ENCODE data around the gene ATP8B4. TPM values are rescaled to one million over a fixed set of nuclear protein-coding genes. Genes with fewer than 3 reads are reported as not detected.
A peak's percentile ranks its signal among the peaks of the same experiment; 100 is the strongest.

ATP8B4 gene
- total and polyA plus RNA-seq, 7 donors: 1.2 to 11.1 (median 4.9) TPM

DNA sequence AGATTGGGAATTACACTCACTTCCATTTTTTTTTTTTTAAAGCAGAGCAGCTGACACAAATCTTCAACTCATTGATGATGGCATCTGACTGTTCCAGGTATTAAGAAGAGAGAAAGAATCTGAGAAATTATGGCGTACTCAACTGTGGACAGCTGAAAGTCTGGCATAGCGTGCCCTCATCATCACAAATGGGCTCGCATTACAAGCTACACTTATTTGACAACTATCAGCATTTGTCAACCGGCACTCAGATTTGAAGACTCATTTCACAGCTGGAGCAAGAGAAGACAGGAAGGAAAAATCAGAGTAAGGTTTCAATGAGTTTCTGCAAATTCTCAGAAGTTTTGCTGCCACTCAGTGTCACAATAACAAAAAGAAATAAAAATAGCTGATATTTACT, 235.9 kb downstream of the ATP8B4 start:
- H3K9me3 ChIP-seq: no peaks in the 10 kb centered on the region
- intact Hi-C loops (cut with DNase I): no loop called here
- H3K4me3 ChIP-seq: no peak overlapping the region
- TF ChIP-seq POLR2AphosphoS5 (IDR thresholded peaks at IDR 0.05) (no peak), POLR2A (IDR thresholded peaks at IDR 0.05) (no peak), EP300 (IDR thresholded peaks at IDR 0.05) (no peak)
- TF ChIP-seq, protein P1, sequence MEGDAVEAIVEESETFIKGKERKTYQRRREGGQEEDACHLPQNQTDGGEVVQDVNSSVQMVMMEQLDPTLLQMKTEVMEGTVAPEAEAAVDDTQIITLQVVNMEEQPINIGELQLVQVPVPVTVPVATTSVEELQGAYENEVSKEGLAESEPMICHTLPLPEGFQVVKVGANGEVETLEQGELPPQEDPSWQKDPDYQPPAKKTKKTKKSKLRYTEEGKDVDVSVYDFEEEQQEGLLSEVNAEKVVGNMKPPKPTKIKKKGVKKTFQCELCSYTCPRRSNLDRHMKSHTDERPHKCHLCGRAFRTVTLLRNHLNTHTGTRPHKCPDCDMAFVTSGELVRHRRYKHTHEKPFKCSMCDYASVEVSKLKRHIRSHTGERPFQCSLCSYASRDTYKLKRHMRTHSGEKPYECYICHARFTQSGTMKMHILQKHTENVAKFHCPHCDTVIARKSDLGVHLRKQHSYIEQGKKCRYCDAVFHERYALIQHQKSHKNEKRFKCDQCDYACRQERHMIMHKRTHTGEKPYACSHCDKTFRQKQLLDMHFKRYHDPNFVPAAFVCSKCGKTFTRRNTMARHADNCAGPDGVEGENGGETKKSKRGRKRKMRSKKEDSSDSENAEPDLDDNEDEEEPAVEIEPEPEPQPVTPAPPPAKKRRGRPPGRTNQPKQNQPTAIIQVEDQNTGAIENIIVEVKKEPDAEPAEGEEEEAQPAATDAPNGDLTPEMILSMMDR (IDR thresholded peaks at IDR 0.05): no peak
- no peak for DNase-seq
- H3K4me1 ChIP-seq: peaks cover 0 to 33% (median 30%) of the 10 kb centered on the region in 4 donors
- H3K27me3 ChIP-seq: no peaks in the 10 kb centered on the region
- 93 to 95% methylated on average over 4 of the region's 4 CpGs for WGBS, 2 donors
- no peaks in the 10 kb centered on the region for H3K36me3 ChIP-seq
- no peak overlapping the region for H3K27ac ChIP-seq

DNA sequence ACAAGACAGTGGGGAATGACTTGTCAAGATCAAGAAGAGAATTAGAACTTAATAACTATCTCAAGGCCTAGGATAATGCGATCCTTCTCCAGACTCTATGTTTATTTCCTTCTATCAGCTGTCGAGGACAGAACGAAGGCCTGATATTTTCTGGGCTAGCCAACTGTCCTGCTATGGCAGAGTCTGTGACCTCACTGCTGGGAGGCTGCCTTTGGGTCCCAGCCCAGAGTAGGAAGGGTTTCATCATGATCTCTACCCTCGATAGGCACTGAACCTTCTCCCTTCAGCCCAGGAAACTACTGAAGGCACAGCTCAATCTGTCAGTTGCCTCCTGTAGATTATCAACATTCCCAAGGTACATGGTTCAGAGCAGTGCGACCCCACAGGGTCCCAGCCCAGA, 237.2 kb downstream of the ATP8B4 start:
- H3K27ac ChIP-seq: no peak overlapping the region
- intact Hi-C loops (cut with DNase I): no loop called here
- H3K36me3 ChIP-seq: no peaks in the 10 kb centered on the region
- 92 to 93% methylated on average over 5 of the region's 5 CpGs for WGBS, 2 donors
- DNase-seq: no peak
- peaks cover 0 to 33% (median 30%) of the 10 kb centered on the region in 4 donors for H3K4me1 ChIP-seq
- H3K27me3 ChIP-seq: no peaks in the 10 kb centered on the region
- TF ChIP-seq EP300 (IDR thresholded peaks at IDR 0.05) (no peak), POLR2A (IDR thresholded peaks at IDR 0.05) (no peak), POLR2AphosphoS5 (IDR thresholded peaks at IDR 0.05) (no peak)
- TF ChIP-seq, protein P1 (IDR thresholded peaks at IDR 0.05): no peak
- H3K9me3 ChIP-seq: no peaks in the 10 kb centered on the region
- H3K4me3 ChIP-seq: no peak overlapping the region

DNA sequence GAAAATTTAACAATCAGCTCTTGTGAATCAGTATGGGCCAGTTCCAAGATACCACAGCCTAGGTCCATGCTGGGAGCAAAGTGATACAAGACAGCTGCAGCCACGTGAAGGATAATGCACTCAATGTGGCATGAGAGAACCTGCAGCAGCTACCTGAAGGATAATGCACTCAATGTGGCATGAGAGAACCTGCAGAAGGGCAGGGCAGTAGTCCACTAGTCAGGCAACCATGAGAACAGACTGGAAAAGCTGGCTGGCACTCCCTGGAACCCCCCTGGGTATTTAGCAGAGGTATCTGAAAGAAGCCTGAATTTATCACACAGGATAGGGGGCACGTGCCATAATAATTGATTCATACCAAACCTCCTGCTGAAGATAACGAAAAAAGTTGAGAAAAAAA, 237.6 kb downstream of the ATP8B4 start:
- H3K36me3 ChIP-seq: no peaks in the 10 kb centered on the region
- intact Hi-C loops (cut with DNase I): no loop called here
- no peaks in the 10 kb centered on the region for H3K27me3 ChIP-seq
- H3K9me3 ChIP-seq: no peaks in the 10 kb centered on the region
- no peak overlapping the region for H3K27ac ChIP-seq
- no peak overlapping the region for H3K4me3 ChIP-seq
- DNase-seq: no peak
- 88 to 94% methylated on average over 3 of the region's 3 CpGs for WGBS, 2 donors
- TF ChIP-seq EP300 (IDR thresholded peaks at IDR 0.05): no peak
- no peak for TF ChIP-seq POLR2A (IDR thresholded peaks at IDR 0.05)
- TF ChIP-seq POLR2AphosphoS5 (IDR thresholded peaks at IDR 0.05): no peak
- TF ChIP-seq, protein P1 (IDR thresholded peaks at IDR 0.05): no peak
- H3K4me1 ChIP-seq: peaks cover 0 to 35% (median 33%) of the 10 kb centered on the region in 4 donors

- 79 to 88% methylated on average over 5 of the region's 5 CpGs for WGBS, 2 donors
- TF ChIP-seq, protein P1 (IDR thresholded peaks at IDR 0.05): no peak
- TF ChIP-seq EP300 (IDR thresholded peaks at IDR 0.05) (peak in 1 of 4 donors; percentile 1), POLR2AphosphoS5 (IDR thresholded peaks at IDR 0.05) (peak in 2 of 4 donors; percentile 29 to 41)
- Histone ChIP-seq H3K4me1 (peaks cover 0 to 46% (median 42%) of the 10 kb centered on the region in 4 donors), H3K36me3 (no peaks in the 10 kb centered on the region), H3K27me3 (no peaks in the 10 kb centered on the region), H3K9me3 (no peaks in the 10 kb centered on the region), H3K27ac (peak overlapping the region; percentile 62 to 77 (median 74)), H3K4me3 (no peak overlapping the region)
- DNase-seq: peak; percentile 84
- intact Hi-C loops (cut with DNase I): loop anchor here (5.0 to 10.0 kb wide), 3 partner anchors 174 to 257 kb away; partner anchors contain the start of genes DTWD1 and FAM227B
Measured at GRCh38 chr15:49877873-49878521, 241.0 kb downstream of the ATP8B4 start.

All from sigmoid colon (tissue), 7 donors.